Posterior vena cava (tissue), 2 donors: ENCODE data around the gene LHFPL2. TPM values are rescaled to one million over a fixed set of nuclear protein-coding genes. Genes with fewer than 3 reads are reported as not detected.
"Not testable (repeated sequence)": the region's sequence is repeated elsewhere in the genome, so short reads cannot be mapped to it uniquely, and the experiment has no call there.

Experiments used
- DNase-seq: peaks from one replicate; pipeline ENCODE4 v3.0.0-alpha.2; 2020; ENCODE audit warnings: low spot score
- intact Hi-C, 2 donors: fragments of 100-400 bp; cut with DNase I; formaldehyde crosslinking; loops; one replicate each; pipeline versions ENCODE4 v1.14.1 to v1.14.2; 2022 to 2023
- long read RNA-seq, 2 donors: library from polyadenylated mRNA; unstranded; transcript quantifications; one replicate each; pipeline ENCODE4 v2.0.0, GENCODE V29; 2020 to 2021
- total RNA-seq, 2 donors: library from RNA; stranded (reverse); fragmentation: NEBNext Ultra II Directional; extraction: Animal tissue kit (Norgen Biotek cat#: 25700); gene quantifications; one replicate each; pipeline ENCODE4 v1.2.1, GENCODE V29; 2021
- donor health status: DM: yes; HTN: yes; CAD: no.
- donor health status: DM: yes; HTN: yes; CAD: no.

The LHFPL2 gene
- 10 to 100 TPM; 34.9 to 44.4 TPM for total RNA-seq
- long read RNA-seq, donor 1, full-length matches to known transcripts = 2 of 17 reads
- long read RNA-seq, donor 1, partial matches to known transcripts = 4 of 17 reads
- long read RNA-seq, donor 1, other reads (novel, unspliced or antisense) = 11 of 17 reads
- long read RNA-seq, donor 2, full-length matches to known transcripts = 1 of 5 reads
- long read RNA-seq, donor 2, partial matches to known transcripts = 2 of 5 reads
- long read RNA-seq, donor 2, other reads (novel, unspliced or antisense) = 2 of 5 reads

GRCh38 chr5:78648359-78649210 lies at the start of gene LHFPL2:
Gene LHFPL2 (minus strand): TSS chr5:78648772. CDS start chr5:78510213, 138,559 bp downstream.
- intact Hi-C loops = loop anchor here in 1 of 2 donors (10.0 kb wide), 1 partner anchor 256 kb away; no protein-coding TSS in a partner anchor

GRCh38 chr5:78696637-78697036 lies 48.1 kb upstream of the LHFPL2 start:
- intact Hi-C loops = no loop called here
- no peak for DNase-seq

More at GRCh38 chr5:78648359-78649210, at the start of gene LHFPL2:
- peak; percentile 93 for DNase-seq

DNA sequence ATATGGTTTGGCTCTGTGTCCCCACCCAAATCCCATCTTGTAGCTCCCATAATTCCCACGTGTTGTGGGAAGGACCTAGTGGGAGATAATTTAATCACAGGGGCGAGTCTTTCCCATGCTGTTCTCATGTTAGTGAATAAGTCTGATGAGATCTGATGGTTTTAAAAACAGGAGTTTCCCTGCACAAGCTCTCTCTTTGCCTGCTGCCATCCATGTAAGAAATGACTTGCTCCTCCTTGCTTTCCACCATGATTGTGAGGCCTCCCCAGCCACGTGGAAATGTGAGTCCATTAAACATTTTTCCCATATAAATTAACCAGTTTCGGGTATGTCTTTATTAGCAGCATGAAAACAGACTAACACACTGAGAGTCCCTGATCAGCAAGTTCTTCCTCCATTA lies 47.5 kb upstream of the LHFPL2 start:
- intact Hi-C loops, DNase-seq: not testable (repeated sequence)

GRCh38 chr5:78693339-78693738 lies 44.8 kb upstream of the LHFPL2 start:
- intact Hi-C loops = no loop called here
- DNase-seq = no peak

GRCh38 chr5:78691084-78691960 lies 42.8 kb upstream of the LHFPL2 start:
- intact Hi-C loops = no loop called here
- DNase-seq = no peak

DNA sequence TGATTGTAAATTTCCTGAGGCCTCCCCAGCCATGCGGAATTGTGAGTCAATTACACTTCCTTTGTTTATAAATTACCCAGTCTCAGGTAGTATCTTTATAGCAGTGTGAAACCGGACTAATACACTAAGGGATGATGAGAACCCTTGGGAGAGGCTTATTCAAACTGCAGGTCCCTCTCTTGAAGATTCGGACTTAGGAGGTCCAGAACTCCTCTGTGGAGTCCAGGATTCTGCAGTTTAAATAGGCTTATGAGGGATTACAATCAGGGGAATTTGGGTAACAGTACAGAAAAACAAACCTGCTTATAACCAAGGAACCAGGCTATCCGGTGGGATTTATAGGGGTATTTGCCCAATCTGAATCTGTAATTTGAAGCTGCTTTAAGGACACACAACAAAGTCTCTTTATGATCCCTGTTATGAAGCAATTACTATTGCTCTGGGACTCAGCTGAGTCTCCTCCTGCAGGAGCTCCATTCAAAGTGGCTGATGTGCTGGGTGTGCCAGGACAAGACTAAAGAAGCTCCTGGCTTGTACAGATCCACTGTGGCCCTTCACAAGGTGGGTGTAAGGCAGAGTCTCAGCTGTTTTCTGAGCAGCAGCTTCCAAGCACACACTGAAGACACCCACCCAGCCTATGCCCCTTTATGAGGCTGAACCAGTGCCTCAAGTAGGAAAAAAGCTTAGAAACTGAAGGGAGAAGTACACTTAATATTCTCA lies 41.8 kb upstream of the LHFPL2 start:
- DNase-seq = no peak
- intact Hi-C loops = no loop called here

GRCh38 chr5:78689540-78690252 lies 41.1 kb upstream of the LHFPL2 start:
- no peak for DNase-seq
- intact Hi-C loops = no loop called here

DNA sequence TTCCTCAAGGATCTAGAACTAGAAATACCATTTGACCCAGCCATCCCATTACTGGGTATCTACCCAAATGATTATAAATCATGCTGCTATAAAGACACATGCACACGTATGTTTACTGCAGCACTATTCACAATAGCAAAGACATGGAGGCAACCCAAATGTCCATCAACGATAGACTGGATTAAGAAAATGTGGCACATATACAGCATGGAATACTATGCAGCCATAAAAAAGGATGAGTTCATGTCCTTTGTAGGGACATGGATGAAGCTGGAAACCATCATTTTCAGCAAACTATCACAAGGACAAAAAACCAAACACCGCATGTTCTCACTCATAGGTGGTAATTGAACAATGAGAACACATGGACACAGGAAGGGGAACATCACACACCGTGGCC lies 38.9 kb upstream of the LHFPL2 start:
- intact Hi-C loops, DNase-seq: not testable (repeated sequence)

DNA sequence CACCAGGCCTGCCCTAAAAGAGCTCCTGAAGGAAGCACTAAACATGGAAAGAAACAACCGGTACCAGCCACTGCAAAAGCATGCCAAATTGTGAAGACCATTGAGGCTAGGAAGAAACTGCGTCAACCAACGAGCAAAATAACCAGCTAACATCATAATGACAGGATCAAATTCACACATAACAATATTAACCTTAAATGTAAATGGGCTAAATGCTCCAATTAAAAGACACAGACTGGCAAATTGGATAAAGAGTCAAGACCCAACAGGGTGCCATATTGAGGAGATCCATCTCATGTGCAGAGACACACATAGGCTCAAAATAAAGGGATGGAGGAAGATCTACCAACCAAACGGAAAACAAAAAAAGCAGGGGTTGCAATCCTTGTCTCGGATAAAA lies 35.3 kb upstream of the LHFPL2 start:
- DNase-seq, intact Hi-C loops: not testable (repeated sequence)

GRCh38 chr5:78679905-78680304 lies 31.3 kb upstream of the LHFPL2 start:
- intact Hi-C loops = no loop called here
- DNase-seq = no peak

DNA sequence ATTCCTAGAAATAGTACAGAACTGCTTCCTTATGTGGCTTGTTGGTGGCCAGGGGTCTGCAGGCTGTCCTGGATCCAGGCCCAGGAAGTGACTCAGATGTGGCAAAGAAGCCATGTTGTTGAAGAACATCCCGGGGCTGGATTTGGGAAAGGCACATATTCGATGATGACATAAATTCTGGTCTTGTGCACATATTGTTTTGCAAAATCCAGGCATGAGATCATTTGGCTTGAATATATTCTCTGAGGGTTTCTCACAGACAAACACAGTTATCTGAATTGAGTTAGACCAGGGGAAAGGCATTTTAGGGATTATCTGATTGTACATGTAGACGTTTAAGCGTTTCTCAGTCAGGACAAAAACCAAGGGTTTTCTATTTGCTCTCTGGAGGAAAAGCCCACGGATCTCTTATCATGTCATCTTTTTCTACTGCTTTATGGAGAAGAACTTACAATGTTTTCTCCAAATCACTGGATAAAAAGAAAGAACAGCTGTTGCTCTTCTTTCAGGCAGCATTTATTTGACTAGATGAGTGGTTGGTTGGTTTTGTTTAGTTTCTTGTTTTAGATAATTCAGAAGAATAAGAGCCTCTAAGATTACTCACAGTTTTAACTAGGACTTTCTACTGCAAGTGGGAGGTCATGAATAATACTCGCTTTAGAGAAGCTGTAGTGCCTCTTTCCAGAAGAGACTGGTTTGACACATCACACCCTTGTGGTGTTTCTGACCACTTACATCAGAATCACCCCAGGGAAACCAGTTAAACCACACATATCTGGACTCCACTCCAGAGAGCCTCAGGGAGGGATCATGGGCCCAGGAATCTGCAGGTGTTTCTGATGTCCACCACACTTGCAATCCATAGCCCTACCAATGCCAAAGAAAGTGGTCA lies 29.5 kb upstream of the LHFPL2 start:
- peak; percentile 87 for DNase-seq
- intact Hi-C loops = no loop called here

DNA sequence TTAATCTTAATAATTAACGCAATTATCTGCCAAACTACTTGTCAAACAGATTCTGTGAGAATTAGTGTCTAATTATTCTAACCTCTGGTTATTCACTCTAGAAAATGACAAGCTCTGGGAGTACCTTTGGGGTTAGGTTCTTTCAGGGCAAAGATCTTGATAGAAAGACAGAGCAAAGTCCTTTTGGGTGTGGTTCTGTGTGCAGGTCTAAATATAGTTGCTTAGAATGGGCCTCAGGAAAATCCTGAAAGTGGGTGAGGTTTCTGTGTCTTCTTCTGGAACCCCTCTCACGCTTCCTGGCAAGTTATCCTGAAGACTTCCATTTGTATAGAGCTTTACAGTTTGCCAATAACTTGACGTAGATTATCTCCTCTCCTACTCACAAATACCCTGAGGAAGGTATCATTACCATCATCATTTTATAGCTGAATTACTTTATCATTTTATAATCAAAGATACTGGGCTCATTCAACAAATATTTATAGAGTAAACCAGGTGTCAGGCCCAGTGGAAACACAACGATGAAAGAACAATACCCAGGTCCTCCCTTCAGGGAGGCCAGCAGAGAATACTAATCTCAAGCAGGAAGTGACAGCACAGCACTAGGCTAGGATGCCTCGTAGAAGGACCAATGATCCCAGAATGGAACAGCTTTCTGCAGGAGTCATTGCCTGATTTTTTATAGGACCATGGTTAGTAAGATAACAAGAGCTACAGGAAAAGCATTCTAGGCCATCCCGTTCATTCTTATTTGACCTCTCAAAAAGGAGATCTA lies 27.6 kb upstream of the LHFPL2 start:
- intact Hi-C loops = no loop called here
- no peak for DNase-seq

DNA sequence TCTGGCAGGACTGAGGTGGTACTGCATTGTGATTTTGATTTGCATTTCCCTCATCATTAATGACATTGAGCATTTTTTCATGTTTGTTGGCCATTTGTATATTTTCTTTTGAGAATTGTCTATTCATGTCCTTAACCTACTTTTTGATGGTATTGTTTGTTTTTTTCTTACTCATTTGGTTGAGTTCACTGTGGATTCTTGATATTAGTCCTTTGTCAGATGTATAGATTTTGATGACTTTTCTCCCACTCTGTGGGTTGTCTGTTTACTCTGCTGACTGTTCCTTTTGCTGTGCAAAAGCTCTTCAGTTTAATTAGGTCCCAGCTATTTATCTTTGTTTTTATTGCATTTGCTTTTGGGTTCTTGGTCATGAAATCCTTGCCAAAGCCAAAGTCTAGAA lies 25.3 kb upstream of the LHFPL2 start:
- DNase-seq = not testable (repeated sequence)
- intact Hi-C loops = loop anchor here in 1 of 2 donors (5.0 kb wide), 1 partner anchor 1513 kb away; no protein-coding TSS in a partner anchor

DNA sequence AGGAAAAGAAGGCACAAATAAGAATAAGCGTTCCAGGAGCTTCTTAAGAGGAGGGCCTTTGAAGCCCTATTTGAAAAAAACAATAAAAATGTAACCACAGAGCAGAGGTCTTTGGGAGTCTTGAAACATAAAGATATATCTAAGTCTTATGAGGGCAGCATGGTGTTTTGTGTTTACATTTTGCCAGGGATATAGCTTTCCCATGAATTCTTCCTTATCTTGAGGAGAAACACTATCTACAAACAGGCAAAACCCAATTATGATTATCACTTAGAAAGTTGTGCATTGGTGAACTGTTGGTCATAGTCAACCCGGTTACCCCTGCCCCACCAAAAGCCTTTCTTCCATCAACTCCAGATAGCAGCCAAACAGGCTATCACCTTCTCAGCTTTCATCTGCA lies 23.6 kb upstream of the LHFPL2 start:
- intact Hi-C loops = loop anchor here in 1 of 2 donors (5.0 kb wide), 1 partner anchor 1515 kb away; no protein-coding TSS in a partner anchor
- DNase-seq = no peak

- no peak for DNase-seq
- intact Hi-C loops = loop anchor here in 1 of 2 donors (5.0 kb wide), 1 partner anchor 1516 kb away; no protein-coding TSS in a partner anchor
Observed at GRCh38 chr5:78671609-78672008, 23.0 kb upstream of the LHFPL2 start.

DNA sequence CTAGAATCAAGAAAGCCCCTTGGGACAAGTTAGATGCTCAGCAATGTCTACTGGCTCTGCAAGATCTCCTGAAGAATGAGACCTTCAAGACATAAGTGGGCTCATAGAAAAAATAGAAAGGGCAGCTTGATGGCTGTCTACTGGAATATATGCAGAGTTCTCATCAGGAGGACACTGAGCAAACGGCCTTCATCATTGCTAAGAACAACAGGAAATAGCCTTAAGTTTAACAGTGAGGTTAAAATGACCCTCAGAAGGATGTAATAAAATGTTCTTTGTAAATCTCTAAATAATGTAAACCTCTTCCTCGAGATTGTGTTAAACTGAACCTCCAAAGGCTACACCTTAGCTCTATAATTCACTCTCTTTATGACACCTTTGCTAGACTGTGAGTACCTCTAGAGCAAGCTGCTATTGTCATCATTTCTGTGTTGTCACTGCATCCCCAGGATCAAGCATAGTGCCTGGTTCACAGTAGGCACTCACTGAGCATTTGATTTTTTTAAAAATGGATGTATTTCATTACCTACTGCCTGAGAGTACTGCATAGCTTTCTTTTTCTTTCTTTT lies 22.2 kb upstream of the LHFPL2 start:
- intact Hi-C loops = loop anchor here in 1 of 2 donors (5.0 kb wide), 1 partner anchor 1517 kb away; no protein-coding TSS in a partner anchor
- DNase-seq = no peak
